HepG2 (cell line): Measurements from ENCODE around the gene POLRMT. TPM values are rescaled to one million over a fixed set of nuclear protein-coding genes. Genes with fewer than 3 reads are reported as not detected.

Experiments used
- GATAD1 ChIP-seq: IDR thresholded peaks from 2 replicates; pipeline ENCODE4 v1.6.1; 2016; ENCODE audit warnings: missing genetic modification reagents, missing compliant biosample characterization
- HCFC1 ChIP-seq: fragments of 150-350 bp; IDR thresholded peaks from 2 replicates; pipeline ENCODE4 v1.6.1; 2014; ENCODE audit warnings: low read depth, low read length
- HOXD1 ChIP-seq: sonication (generic); formaldehyde crosslinking; IDR thresholded peaks from 2 replicates; pipeline ENCODE4 v1.5.0; 2020; ENCODE audit warnings: missing genetic modification reagents
- KLF6 ChIP-seq: IDR thresholded peaks from 2 replicates; pipeline ENCODE4 v1.8.0; 2016; ENCODE audit warnings: missing biosample characterization, missing genetic modification reagents
- NCOA2 ChIP-seq: sonication (generic); formaldehyde crosslinking; IDR thresholded peaks from 2 replicates; pipeline ENCODE4 v1.8.0; 2022; ENCODE audit warnings: inconsistent platforms
- POLR2A ChIP-seq, 2 experiments: IDR thresholded peaks; 2 replicates each; pipeline ENCODE4 v1.6.1; 2011; ENCODE audit warnings: low read depth in 2 of 2, low read length in 2 of 2, mild to moderate bottlenecking in 1 of 2, moderate library complexity in 1 of 2; ENCODE audit not compliant: insufficient read depth in 1 of 2
- SMC3 ChIP-seq: IDR thresholded peaks from 2 replicates; pipeline ENCODE4 v1.6.1; 2011; ENCODE audit warnings: low read length, improper control_type of control experiment
- TCF12 ChIP-seq, 2 experiments: fragments of 450-650 bp in 1 of 2; sonication (generic) in 1 of 2; formaldehyde crosslinking in 1 of 2; IDR thresholded peaks; 2 replicates each; pipeline versions ENCODE4 v1.6.1 to v1.8.0; 2017 to 2022; ENCODE audit warnings: antibody characterized with exemption in 1 of 2, mild to moderate bottlenecking in 1 of 2, missing genetic modification reagents in 1 of 2, moderate library complexity in 1 of 2
- THYN1 ChIP-seq: sonication (generic); formaldehyde crosslinking; IDR thresholded peaks from 2 replicates; pipeline ENCODE4 v1.8.1; 2023; ENCODE audit warnings: low read depth, mild to moderate bottlenecking, moderate library complexity, missing genetic modification reagents, borderline replicate concordance
- ZKSCAN5 ChIP-seq: sonication (generic); formaldehyde crosslinking; IDR thresholded peaks from 2 replicates; pipeline ENCODE4 v1.5.1; 2020; ENCODE audit warnings: mild to moderate bottlenecking, missing genetic modification reagents
- ZNF10 ChIP-seq: sonication (generic); formaldehyde crosslinking; IDR thresholded peaks from 2 replicates; pipeline ENCODE4 v1.4.0; 2020; ENCODE audit warnings: mild to moderate bottlenecking, low read depth, missing genetic modification reagents, borderline replicate concordance
- ZNF251 ChIP-seq: sonication (generic); formaldehyde crosslinking; IDR thresholded peaks from 2 replicates; pipeline ENCODE4 v1.9.0; 2021; ENCODE audit warnings: mild to moderate bottlenecking, missing genetic modification reagents
- ZNF607 ChIP-seq: sonication (generic); formaldehyde crosslinking; IDR thresholded peaks from 2 replicates; pipeline ENCODE4 v1.5.1; 2020; ENCODE audit warnings: missing genetic modification reagents, mild to moderate bottlenecking, borderline replicate concordance
- ZNF7 ChIP-seq: IDR thresholded peaks from 2 replicates; pipeline ENCODE4 v1.6.1; 2016; ENCODE audit warnings: missing biosample characterization, missing genetic modification reagents
- ZSCAN9 ChIP-seq: IDR thresholded peaks from 2 replicates; pipeline ENCODE4 v1.6.1; 2016; ENCODE audit warnings: borderline replicate concordance
- polyA plus RNA-seq, 8 experiments: library from polyadenylated mRNA; depleted of rRNA in 3 of 8; stranded (reverse) in 7 of 8; unstranded in 1 of 8; fragments of >200 nt; fragmentation: Illumina TruSeq in 4 of 8; extraction: Trizol in 4 of 8; gene quantifications; 2 replicates each; pipeline versions ENCODE4 v1.2.1 to v1.2.3, GENCODE V29; 2011 to 2016; ENCODE audit warnings: low read depth in 4 of 8, missing spikeins in 1 of 8, mixed read lengths in 1 of 8; ENCODE audit not compliant: insufficient read depth in 1 of 8
- total RNA-seq, 5 experiments: library from RNA; depleted of rRNA; stranded (reverse); fragments of >200 nt; fragmentation: Illumina TruSeq; extraction: Trizol; gene quantifications; 2 replicates each; pipeline ENCODE4 v1.2.3, GENCODE V29; 2016; ENCODE audit warnings: low read depth in 1 of 5
- TF ChIP-seq, protein P1 (sequence below): IDR thresholded peaks from 2 replicates; pipeline ENCODE4 v1.6.1; 2016; ENCODE audit warnings: missing compliant biosample characterization, missing genetic modification reagents, borderline replicate concordance
- TF ChIP-seq, protein P2 (sequence below): sonication (generic); formaldehyde crosslinking; IDR thresholded peaks from 2 replicates; pipeline ENCODE4 v1.4.0; 2020; ENCODE audit warnings: low read depth, mild to moderate bottlenecking, missing genetic modification reagents
- TF ChIP-seq, protein P3 (sequence below): sonication (generic); formaldehyde crosslinking; IDR thresholded peaks from 2 replicates; pipeline ENCODE4 v1.8.1; 2023; ENCODE audit warnings: mild to moderate bottlenecking, missing genetic modification reagents
- TF ChIP-seq, protein P4 (sequence below): IDR thresholded peaks from 2 replicates; pipeline ENCODE4 v1.6.1; 2016; ENCODE audit warnings: low read depth
- TF ChIP-seq, protein P5 (sequence below): sonication (generic); formaldehyde crosslinking; IDR thresholded peaks from 2 replicates; pipeline ENCODE4 v1.4.0; 2020; ENCODE audit warnings: missing genetic modification reagents
- TF ChIP-seq, protein P6 (sequence below): sonication (generic); formaldehyde crosslinking; conservative IDR thresholded peaks from 2 replicates; pipeline ENCODE4 v1.5.0; 2020; ENCODE audit warnings: missing genetic modification reagents

POLRMT gene
- total and polyA plus RNA-seq, 2 of the 13 experiments (the other 11 are each of a cell fraction or from before 2014, with no cell fraction given), result 78.0 to 101 TPM

DNA sequence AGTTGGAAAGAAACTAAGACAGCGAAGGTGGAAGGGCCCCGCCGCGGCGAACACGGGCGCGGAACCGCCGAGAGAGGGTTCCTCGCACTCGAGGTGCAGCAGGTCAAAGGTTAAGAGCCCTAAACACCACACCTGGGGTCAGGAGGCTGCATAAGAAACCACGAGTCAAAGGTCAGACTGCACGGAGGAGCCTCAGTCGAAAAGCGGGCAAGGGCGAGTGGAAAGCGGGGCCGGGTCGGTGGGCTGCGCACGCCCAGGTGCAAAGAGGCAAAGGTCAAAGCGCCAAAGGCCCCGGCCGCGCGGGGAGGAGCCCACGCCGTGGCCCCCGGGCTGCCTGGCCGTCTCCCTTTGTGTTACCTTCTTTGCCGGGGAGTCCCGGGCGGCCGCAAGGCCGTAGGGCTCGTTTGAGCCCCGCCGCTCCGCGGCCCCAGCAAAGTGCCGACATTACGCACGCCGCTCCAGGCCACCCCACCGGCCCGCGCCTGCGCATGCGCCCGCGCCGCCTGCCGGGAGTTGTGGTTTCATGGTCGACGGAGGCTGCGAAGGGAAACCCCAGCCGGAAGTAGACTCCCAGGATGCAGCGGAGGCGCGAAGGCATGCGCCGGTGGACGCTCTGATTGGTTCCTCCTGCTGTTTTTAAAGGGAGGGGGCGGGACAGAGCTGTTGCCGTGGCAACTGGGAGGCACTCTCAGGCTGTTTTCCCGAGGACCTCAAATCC, at the start of gene POLRMT (continued):
- TF ChIP-seq, protein P1, sequence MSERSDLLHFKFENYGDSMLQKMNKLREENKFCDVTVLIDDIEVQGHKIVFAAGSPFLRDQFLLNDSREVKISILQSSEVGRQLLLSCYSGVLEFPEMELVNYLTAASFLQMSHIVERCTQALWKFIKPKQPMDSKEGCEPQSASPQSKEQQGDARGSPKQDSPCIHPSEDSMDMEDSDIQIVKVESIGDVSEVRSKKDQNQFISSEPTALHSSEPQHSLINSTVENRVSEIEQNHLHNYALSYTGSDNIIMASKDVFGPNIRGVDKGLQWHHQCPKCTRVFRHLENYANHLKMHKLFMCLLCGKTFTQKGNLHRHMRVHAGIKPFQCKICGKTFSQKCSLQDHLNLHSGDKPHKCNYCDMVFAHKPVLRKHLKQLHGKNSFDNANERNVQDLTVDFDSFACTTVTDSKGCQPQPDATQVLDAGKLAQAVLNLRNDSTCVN, result no peak
- peak; percentile 87 for TF ChIP-seq HCFC1
- TF ChIP-seq ZNF251, result no peak
- TF ChIP-seq GATAD1 (CRISPR knock-in tag), result peak; percentile 84
- TF ChIP-seq ZNF10 (CRISPR knock-in tag), result no peak
- TF ChIP-seq ZSCAN9 (CRISPR knock-in tag), result 0 out of 2 replicates have a peak, but pooled peaks have one; percentile 47
- 0 out of 2 replicates have a peak, but pooled peaks have one; percentile 23 for TF ChIP-seq KLF6 (CRISPR knock-in tag)
- TF ChIP-seq NCOA2, result no peak
- TF ChIP-seq, protein P2, sequence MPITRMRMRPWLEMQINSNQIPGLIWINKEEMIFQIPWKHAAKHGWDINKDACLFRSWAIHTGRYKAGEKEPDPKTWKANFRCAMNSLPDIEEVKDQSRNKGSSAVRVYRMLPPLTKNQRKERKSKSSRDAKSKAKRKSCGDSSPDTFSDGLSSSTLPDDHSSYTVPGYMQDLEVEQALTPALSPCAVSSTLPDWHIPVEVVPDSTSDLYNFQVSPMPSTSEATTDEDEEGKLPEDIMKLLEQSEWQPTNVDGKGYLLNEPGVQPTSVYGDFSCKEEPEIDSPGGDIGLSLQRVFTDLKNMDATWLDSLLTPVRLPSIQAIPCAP (CRISPR knock-in tag), result no peak; the same call in 1 of the 2 replicates
- no peak for TF ChIP-seq ZKSCAN5 (CRISPR knock-in tag)
- TF ChIP-seq, protein P3, sequence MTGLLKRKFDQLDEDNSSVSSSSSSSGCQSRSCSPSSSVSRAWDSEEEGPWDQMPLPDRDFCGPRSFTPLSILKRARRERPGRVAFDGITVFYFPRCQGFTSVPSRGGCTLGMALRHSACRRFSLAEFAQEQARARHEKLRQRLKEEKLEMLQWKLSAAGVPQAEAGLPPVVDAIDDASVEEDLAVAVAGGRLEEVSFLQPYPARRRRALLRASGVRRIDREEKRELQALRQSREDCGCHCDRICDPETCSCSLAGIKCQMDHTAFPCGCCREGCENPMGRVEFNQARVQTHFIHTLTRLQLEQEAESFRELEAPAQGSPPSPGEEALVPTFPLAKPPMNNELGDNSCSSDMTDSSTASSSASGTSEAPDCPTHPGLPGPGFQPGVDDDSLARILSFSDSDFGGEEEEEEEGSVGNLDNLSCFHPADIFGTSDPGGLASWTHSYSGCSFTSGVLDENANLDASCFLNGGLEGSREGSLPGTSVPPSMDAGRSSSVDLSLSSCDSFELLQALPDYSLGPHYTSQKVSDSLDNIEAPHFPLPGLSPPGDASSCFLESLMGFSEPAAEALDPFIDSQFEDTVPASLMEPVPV, result no peak
- no peak for TF ChIP-seq HOXD1 (CRISPR knock-in tag)
- 0 out of 2 replicates have a peak, but pooled peaks have one; percentile 26 for TF ChIP-seq ZNF607 (CRISPR knock-in tag)
- TF ChIP-seq ZNF7, result no peak
- TF ChIP-seq, protein P4, sequence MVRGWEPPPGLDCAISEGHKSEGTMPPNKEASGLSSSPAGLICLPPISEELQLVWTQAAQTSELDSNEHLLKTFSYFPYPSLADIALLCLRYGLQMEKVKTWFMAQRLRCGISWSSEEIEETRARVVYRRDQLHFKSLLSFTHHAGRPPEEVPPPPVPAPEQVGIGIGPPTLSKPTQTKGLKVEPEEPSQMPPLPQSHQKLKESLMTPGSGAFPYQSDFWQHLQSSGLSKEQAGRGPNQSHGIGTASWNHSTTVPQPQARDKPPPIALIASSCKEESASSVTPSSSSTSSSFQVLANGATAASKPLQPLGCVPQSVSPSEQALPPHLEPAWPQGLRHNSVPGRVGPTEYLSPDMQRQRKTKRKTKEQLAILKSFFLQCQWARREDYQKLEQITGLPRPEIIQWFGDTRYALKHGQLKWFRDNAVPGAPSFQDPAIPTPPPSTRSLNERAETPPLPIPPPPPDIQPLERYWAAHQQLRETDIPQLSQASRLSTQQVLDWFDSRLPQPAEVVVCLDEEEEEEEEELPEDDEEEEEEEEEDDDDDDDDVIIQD, result no peak
- TF ChIP-seq SMC3, result no peak
- no peak for TF ChIP-seq TCF12 (IDR thresholded peaks at IDR 0.05)
- TF ChIP-seq TCF12 (CRISPR knock-in tag; IDR thresholded peaks at IDR 0.05), result no peak
- TF ChIP-seq, protein P5, sequence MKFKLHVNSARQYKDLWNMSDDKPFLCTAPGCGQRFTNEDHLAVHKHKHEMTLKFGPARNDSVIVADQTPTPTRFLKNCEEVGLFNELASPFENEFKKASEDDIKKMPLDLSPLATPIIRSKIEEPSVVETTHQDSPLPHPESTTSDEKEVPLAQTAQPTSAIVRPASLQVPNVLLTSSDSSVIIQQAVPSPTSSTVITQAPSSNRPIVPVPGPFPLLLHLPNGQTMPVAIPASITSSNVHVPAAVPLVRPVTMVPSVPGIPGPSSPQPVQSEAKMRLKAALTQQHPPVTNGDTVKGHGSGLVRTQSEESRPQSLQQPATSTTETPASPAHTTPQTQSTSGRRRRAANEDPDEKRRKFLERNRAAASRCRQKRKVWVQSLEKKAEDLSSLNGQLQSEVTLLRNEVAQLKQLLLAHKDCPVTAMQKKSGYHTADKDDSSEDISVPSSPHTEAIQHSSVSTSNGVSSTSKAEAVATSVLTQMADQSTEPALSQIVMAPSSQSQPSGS, result peak; percentile 63
- TF ChIP-seq THYN1 (CRISPR knock-in tag), result no peak
- peak; percentile 59 to 67; a peak in 3 of 4 replicates for TF ChIP-seq POLR2A (IDR thresholded peaks at IDR 0.05; ENCODE audit: insufficient read depth in 1 of 2, low read depth in 2 of 2, low read length in 2 of 2)
- TF ChIP-seq, protein P6, sequence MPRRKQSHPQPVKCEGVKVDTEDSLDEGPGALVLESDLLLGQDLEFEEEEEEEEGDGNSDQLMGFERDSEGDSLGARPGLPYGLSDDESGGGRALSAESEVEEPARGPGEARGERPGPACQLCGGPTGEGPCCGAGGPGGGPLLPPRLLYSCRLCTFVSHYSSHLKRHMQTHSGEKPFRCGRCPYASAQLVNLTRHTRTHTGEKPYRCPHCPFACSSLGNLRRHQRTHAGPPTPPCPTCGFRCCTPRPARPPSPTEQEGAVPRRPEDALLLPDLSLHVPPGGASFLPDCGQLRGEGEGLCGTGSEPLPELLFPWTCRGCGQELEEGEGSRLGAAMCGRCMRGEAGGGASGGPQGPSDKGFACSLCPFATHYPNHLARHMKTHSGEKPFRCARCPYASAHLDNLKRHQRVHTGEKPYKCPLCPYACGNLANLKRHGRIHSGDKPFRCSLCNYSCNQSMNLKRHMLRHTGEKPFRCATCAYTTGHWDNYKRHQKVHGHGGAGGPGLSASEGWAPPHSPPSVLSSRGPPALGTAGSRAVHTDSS (CRISPR knock-in tag), result no peak
